SK-N-SH treated with all-trans-retinoic acid at 6 μM for 48 hours (cell line): Measurements from ENCODE around the gene FCN2.

Experiments
- ATAC-seq: fragments of 200-7000 bp; cut with Tn5 transposase; 3 replicates; pipeline ENCODE4 v1.9.1; 2020; ENCODE audit warnings: mild to moderate bottlenecking, moderate library complexity
- ARNTL ChIP-seq: fragments of 450-650 bp; formaldehyde crosslinking; IDR thresholded peaks from 2 replicates; pipeline ENCODE4 v1.5.0; 2020; ENCODE audit warnings: low read depth, mild to moderate bottlenecking, moderate library complexity, borderline replicate concordance
- CREB5 ChIP-seq: fragments of 250-450 bp; sonication (Bioruptor Pico); IDR thresholded peaks from 2 replicates; pipeline ENCODE4 v1.5.1; 2020; ENCODE audit warnings: low read depth, mild to moderate bottlenecking, moderate library complexity
- CSDC2 ChIP-seq: fragments of 250-450 bp; sonication (Bioruptor Pico); IDR thresholded peaks from 2 replicates; pipeline ENCODE4 v1.5.0; 2020; ENCODE audit warnings: mild to moderate bottlenecking, moderate library complexity
- CSRNP3 ChIP-seq: fragments of 250-450 bp; sonication (Bioruptor Pico); IDR thresholded peaks from 2 replicates; pipeline ENCODE4 v1.5.1; 2021; ENCODE audit warnings: mild to moderate bottlenecking, moderate library complexity
- ESRRG ChIP-seq: fragments of 250-450 bp; sonication (Bioruptor Pico); IDR thresholded peaks from 2 replicates; pipeline ENCODE4 v1.6.1; 2021; ENCODE audit warnings: mild to moderate bottlenecking
- ISL1 ChIP-seq: fragments of 250-450 bp; sonication (Bioruptor Pico); IDR thresholded peaks from 2 replicates; pipeline ENCODE4 v2.1.2; 2022; ENCODE audit warnings: mild to moderate bottlenecking, moderate library complexity
- OSR1 ChIP-seq: fragments of 250-450 bp; sonication (Bioruptor Pico); IDR thresholded peaks from 2 replicates; pipeline ENCODE4 v1.8.0; 2022; ENCODE audit warnings: moderate library complexity, mild to moderate bottlenecking, inconsistent platforms
- PPARA ChIP-seq: fragments of 250-450 bp; sonication (Bioruptor Pico); IDR thresholded peaks from 2 replicates; pipeline ENCODE4 v1.5.0; 2020; ENCODE audit warnings: mild to moderate bottlenecking, borderline replicate concordance
- RARB ChIP-seq: fragments of 250-450 bp; sonication (Bioruptor Pico); IDR thresholded peaks from 2 replicates; pipeline ENCODE4 v1.8.0; 2021; ENCODE audit warnings: mild to moderate bottlenecking, moderate library complexity
- TCF4 ChIP-seq: fragments of 250-450 bp; sonication (Bioruptor Pico); IDR thresholded peaks from 2 replicates; pipeline ENCODE4 v1.8.0; 2021; ENCODE audit warnings: mild to moderate bottlenecking, moderate library complexity, borderline replicate concordance
- TOX ChIP-seq: fragments of 250-450 bp; sonication (Bioruptor Pico); IDR thresholded peaks from 2 replicates; pipeline ENCODE4 v1.8.0; 2021; ENCODE audit warnings: mild to moderate bottlenecking, moderate library complexity, borderline replicate concordance
- ZFP3 ChIP-seq: fragments of 250-450 bp; sonication (Bioruptor Pico); IDR thresholded peaks from 2 replicates; pipeline ENCODE4 v1.5.0; 2020; ENCODE audit warnings: mild to moderate bottlenecking, moderate library complexity
- ZFP30 ChIP-seq: fragments of 450-650 bp; formaldehyde crosslinking; IDR thresholded peaks from 2 replicates; pipeline ENCODE4 v1.5.0; 2022; ENCODE audit warnings: mild to moderate bottlenecking, moderate library complexity
- ZNF565 ChIP-seq: fragments of 450-650 bp; formaldehyde crosslinking; conservative IDR thresholded peaks from 2 replicates; pipeline ENCODE4 v1.5.0; 2020; ENCODE audit warnings: low read depth, mild to moderate bottlenecking, moderate library complexity
- ZNF70 ChIP-seq: fragments of 450-650 bp; formaldehyde crosslinking; IDR thresholded peaks from 2 replicates; pipeline ENCODE4 v1.5.0; 2020; ENCODE audit warnings: mild to moderate bottlenecking, moderate library complexity
- TF ChIP-seq, protein P1 (sequence below): fragments of 250-450 bp; sonication (Bioruptor Pico); IDR thresholded peaks from 2 replicates; pipeline ENCODE4 v1.5.0; 2020; ENCODE audit warnings: mild to moderate bottlenecking, moderate library complexity
- TF ChIP-seq, protein P2 (sequence below): fragments of 250-450 bp; sonication (Bioruptor Pico); IDR thresholded peaks from 2 replicates; pipeline ENCODE4 v1.8.0; 2021; ENCODE audit warnings: low read depth, mild to moderate bottlenecking, moderate library complexity, borderline replicate concordance
- TF ChIP-seq, protein P3 (sequence below): fragments of 250-450 bp; sonication (Bioruptor Pico); IDR thresholded peaks from 2 replicates; pipeline ENCODE4 v1.8.0; 2020; ENCODE audit warnings: mild to moderate bottlenecking, moderate library complexity, borderline replicate concordance

Gene FCN2

GRCh38 chr9:134881313-134881670 lies 682 bp downstream of the FCN2 start (continued):
- TF ChIP-seq, protein P1, sequence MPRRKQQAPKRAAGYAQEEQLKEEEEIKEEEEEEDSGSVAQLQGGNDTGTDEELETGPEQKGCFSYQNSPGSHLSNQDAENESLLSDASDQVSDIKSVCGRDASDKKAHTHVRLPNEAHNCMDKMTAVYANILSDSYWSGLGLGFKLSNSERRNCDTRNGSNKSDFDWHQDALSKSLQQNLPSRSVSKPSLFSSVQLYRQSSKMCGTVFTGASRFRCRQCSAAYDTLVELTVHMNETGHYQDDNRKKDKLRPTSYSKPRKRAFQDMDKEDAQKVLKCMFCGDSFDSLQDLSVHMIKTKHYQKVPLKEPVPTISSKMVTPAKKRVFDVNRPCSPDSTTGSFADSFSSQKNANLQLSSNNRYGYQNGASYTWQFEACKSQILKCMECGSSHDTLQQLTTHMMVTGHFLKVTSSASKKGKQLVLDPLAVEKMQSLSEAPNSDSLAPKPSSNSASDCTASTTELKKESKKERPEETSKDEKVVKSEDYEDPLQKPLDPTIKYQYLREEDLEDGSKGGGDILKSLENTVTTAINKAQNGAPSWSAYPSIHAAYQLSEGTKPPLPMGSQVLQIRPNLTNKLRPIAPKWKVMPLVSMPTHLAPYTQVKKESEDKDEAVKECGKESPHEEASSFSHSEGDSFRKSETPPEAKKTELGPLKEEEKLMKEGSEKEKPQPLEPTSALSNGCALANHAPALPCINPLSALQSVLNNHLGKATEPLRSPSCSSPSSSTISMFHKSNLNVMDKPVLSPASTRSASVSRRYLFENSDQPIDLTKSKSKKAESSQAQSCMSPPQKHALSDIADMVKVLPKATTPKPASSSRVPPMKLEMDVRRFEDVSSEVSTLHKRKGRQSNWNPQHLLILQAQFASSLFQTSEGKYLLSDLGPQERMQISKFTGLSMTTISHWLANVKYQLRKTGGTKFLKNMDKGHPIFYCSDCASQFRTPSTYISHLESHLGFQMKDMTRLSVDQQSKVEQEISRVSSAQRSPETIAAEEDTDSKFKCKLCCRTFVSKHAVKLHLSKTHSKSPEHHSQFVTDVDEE = no peak
- TF ChIP-seq ZNF565 (CRISPR knock-in tag) = no peak
- TF ChIP-seq ZFP3 = no peak
- TF ChIP-seq, all 23 proteins: peak for 0

- TF ChIP-seq, protein P1 = no peak
- TF ChIP-seq CREB5 (CRISPR knock-in tag) = no peak
- TF ChIP-seq ZNF565 (CRISPR knock-in tag) = no peak
- TF ChIP-seq RARB = no peak
- no peak for TF ChIP-seq ESRRG (CRISPR knock-in tag)
- no peak for ATAC-seq
These were observed 1.7 kb downstream of the FCN2 start for GRCh38 chr9:134882204-134882785.

DNA sequence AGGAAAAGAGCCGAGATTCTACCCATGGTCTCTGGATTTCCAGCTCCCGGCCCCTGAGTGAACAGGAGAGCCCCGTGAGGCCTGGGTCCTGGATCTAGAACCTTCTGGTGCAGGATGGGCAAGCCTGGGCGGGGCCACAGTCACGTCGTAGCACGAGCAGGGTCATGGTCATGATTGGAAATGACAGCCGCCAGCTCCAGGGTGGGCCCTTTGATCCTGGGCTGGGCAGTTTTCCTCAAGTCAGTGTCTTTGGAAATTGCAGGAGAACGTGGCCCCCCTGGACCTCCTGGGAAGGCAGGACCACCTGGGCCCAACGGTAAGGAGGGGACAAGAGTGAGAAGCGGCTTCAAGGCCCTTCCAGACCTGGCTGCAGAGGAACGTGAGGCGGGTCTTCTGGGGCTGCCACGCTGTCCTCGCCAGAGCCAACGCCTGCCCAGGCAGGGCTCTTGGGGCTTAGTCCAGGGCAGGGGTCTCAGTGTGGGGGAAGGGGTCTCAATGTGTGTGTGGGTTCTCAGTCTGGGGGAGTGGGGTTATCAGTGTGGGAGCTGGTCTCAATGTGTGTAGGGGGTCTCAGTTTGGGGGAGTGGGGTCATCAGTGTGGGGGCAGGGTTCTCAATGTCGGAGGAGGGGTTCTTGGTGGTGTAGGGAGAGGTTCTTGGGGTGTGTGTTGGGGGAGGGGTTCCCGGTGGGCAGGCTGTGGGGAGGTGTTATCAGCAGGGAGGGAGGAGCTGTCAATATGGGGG lies 2.6 kb downstream of the FCN2 start:
- no peak for ATAC-seq
- TF ChIP-seq ISL1 (CRISPR knock-in tag) = no peak
- TF ChIP-seq TOX (CRISPR knock-in tag) = no peak
- TF ChIP-seq ZNF70 = no peak
- TF ChIP-seq, protein P2, sequence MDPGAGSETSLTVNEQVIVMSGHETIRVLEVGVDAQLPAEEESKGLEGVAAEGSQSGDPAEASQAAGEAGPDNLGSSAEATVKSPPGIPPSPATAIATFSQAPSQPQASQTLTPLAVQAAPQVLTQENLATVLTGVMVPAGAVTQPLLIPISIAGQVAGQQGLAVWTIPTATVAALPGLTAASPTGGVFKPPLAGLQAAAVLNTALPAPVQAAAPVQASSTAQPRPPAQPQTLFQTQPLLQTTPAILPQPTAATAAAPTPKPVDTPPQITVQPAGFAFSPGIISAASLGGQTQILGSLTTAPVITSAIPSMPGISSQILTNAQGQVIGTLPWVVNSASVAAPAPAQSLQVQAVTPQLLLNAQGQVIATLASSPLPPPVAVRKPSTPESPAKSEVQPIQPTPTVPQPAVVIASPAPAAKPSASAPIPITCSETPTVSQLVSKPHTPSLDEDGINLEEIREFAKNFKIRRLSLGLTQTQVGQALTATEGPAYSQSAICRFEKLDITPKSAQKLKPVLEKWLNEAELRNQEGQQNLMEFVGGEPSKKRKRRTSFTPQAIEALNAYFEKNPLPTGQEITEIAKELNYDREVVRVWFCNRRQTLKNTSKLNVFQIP (CRISPR knock-in tag) = no peak
- TF ChIP-seq ARNTL = no peak
- no peak for TF ChIP-seq ZNF565 (CRISPR knock-in tag)
- TF ChIP-seq ZFP3 = no peak
- no peak for TF ChIP-seq RARB
- TF ChIP-seq ZFP30 (CRISPR knock-in tag) = no peak
- no peak for TF ChIP-seq PPARA
- TF ChIP-seq TCF4 (CRISPR knock-in tag) = no peak
- TF ChIP-seq OSR1 (CRISPR knock-in tag) = no peak
- no peak for TF ChIP-seq CSDC2 (CRISPR knock-in tag)
- no peak for TF ChIP-seq ESRRG (CRISPR knock-in tag)
- TF ChIP-seq, protein P3, sequence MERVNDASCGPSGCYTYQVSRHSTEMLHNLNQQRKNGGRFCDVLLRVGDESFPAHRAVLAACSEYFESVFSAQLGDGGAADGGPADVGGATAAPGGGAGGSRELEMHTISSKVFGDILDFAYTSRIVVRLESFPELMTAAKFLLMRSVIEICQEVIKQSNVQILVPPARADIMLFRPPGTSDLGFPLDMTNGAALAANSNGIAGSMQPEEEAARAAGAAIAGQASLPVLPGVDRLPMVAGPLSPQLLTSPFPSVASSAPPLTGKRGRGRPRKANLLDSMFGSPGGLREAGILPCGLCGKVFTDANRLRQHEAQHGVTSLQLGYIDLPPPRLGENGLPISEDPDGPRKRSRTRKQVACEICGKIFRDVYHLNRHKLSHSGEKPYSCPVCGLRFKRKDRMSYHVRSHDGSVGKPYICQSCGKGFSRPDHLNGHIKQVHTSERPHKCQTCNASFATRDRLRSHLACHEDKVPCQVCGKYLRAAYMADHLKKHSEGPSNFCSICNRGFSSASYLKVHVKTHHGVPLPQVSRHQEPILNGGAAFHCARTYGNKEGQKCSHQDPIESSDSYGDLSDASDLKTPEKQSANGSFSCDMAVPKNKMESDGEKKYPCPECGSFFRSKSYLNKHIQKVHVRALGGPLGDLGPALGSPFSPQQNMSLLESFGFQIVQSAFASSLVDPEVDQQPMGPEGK (CRISPR knock-in tag) = no peak
- TF ChIP-seq CSRNP3 = no peak
- TF ChIP-seq, all 23 proteins: peak for 0
